Neuronal stem cell (in vitro differentiated cells): ENCODE data around the gene UTF1. TPM values are rescaled to one million over a fixed set of nuclear protein-coding genes. Genes with fewer than 3 reads are reported as not detected.

ENCODE experiments used
- DNase-seq: peaks from one replicate; pipeline ENCODE4 v3.0.0-alpha.2; 2013; ENCODE audit warnings: low spot score
- H2AFZ ChIP-seq: one replicate; pipeline ENCODE4 v1.6.1; 2013; ENCODE audit warnings: mild to moderate bottlenecking, low read length, inconsistent platforms
- H2AK5ac ChIP-seq: 2 replicates; pipeline ENCODE4 v1.6.1; 2013; ENCODE audit warnings: low read depth, mild to moderate bottlenecking, inconsistent platforms, low read length, moderate library complexity, mixed read lengths
- H2BK120ac ChIP-seq: 2 replicates; pipeline ENCODE4 v1.6.1; 2013; ENCODE audit warnings: low read depth, mild to moderate bottlenecking, inconsistent platforms, low read length, moderate library complexity, mixed read lengths
- H2BK12ac ChIP-seq: one replicate; pipeline ENCODE4 v1.6.1; 2013; ENCODE audit warnings: low read length, inconsistent platforms
- H2BK15ac ChIP-seq: 2 replicates; pipeline ENCODE4 v1.6.1; 2013; ENCODE audit warnings: mild to moderate bottlenecking, low read length, inconsistent platforms, mixed read lengths
- H2BK5ac ChIP-seq: one replicate; pipeline ENCODE4 v1.6.1; 2013; ENCODE audit warnings: inconsistent platforms, mild to moderate bottlenecking, low read length, moderate library complexity
- H3K14ac ChIP-seq: one replicate; pipeline ENCODE4 v1.6.1; 2013; ENCODE audit warnings: low read length, inconsistent platforms
- H3K18ac ChIP-seq: 2 replicates; pipeline ENCODE4 v1.6.1; 2013; ENCODE audit warnings: low read length, inconsistent platforms
- H3K23ac ChIP-seq: 2 replicates; pipeline ENCODE4 v1.6.1; 2013; ENCODE audit warnings: low read depth, mild to moderate bottlenecking, mixed read lengths, low read length, inconsistent platforms; ENCODE audit not compliant: poor library complexity
- H3K27ac ChIP-seq: replicated peaks from 3 replicates; pipeline ENCODE4 v1.5.1; 2013; ENCODE audit warnings: low read length, inconsistent platforms
- H3K27me3 ChIP-seq, 3 experiments: 2 replicates each; pipeline ENCODE4 v1.6.1; 2013; ENCODE audit warnings: low read length in 3 of 3, mild to moderate bottlenecking in 2 of 3, inconsistent platforms in 1 of 3, low read depth in 1 of 3, mixed read lengths in 1 of 3, moderate library complexity in 1 of 3; ENCODE audit not compliant: control insufficient read depth in 3 of 3, insufficient read depth in 3 of 3
- H3K36me3 ChIP-seq, 2 donors: replicated peaks in 1 of 2; 2 replicates each; pipeline ENCODE4 v1.6.1; 2013; ENCODE audit warnings: low read length in 2 of 2; ENCODE audit not compliant: control insufficient read depth in 2 of 2, insufficient read depth in 2 of 2
- H3K4ac ChIP-seq: 2 replicates; pipeline ENCODE4 v1.6.1; 2013; ENCODE audit warnings: inconsistent platforms, mild to moderate bottlenecking, low read length, moderate library complexity
- H3K4me1 ChIP-seq, 2 donors: 1 replicate in 1 of 2; 2 replicates in 1 of 2; pipeline ENCODE4 v1.6.1; 2013; ENCODE audit warnings: low read length in 2 of 2, low read depth in 1 of 2; ENCODE audit not compliant: control insufficient read depth in 2 of 2, insufficient read depth in 1 of 2
- H3K4me2 ChIP-seq: one replicate; pipeline ENCODE4 v1.6.1; 2013; ENCODE audit warnings: mild to moderate bottlenecking, low read length, inconsistent platforms; ENCODE audit not compliant: insufficient read depth, poor library complexity, severe bottlenecking
- H3K4me3 ChIP-seq, 2 donors: 2 replicates each; pipeline ENCODE4 v1.5.1; 2013; ENCODE audit warnings: low read length in 2 of 2, mild to moderate bottlenecking in 2 of 2, inconsistent platforms in 1 of 2, moderate library complexity in 1 of 2
- H3K79me1 ChIP-seq: one replicate; pipeline ENCODE4 v1.6.1; 2013; ENCODE audit warnings: low read depth, mild to moderate bottlenecking, inconsistent platforms, low read length, moderate library complexity
- H3K9ac ChIP-seq: one replicate; pipeline ENCODE4 v1.6.1; 2013; ENCODE audit warnings: mild to moderate bottlenecking, low read depth, low read length, inconsistent platforms; ENCODE audit not compliant: poor library complexity
- H3K9me3 ChIP-seq, 2 donors: replicated peaks in 1 of 2; 2 replicates each; pipeline versions ENCODE3 to v1.6.1; 2013; ENCODE audit warnings: low read length in 2 of 2, mild to moderate bottlenecking in 2 of 2, inconsistent platforms in 1 of 2, low read depth in 1 of 2, mixed read lengths in 1 of 2, moderate library complexity in 1 of 2; ENCODE audit not compliant: control insufficient read depth in 2 of 2, insufficient read depth in 1 of 2
- H4K8ac ChIP-seq: one replicate; pipeline ENCODE4 v1.6.1; 2013; ENCODE audit warnings: low read depth, mild to moderate bottlenecking, inconsistent platforms, low read length, moderate library complexity
- H4K91ac ChIP-seq: one replicate; pipeline ENCODE4 v1.6.1; 2013; ENCODE audit warnings: low read length, low read depth, mild to moderate bottlenecking, inconsistent platforms; ENCODE audit not compliant: poor library complexity
- WGBS, 2 donors: extraction: QIAGEN DNeasy Blood & Tissue Kit; methylation state at CpG; one replicate each; pipeline ENCODE4 v1.1.7; 2013; ENCODE audit warnings: missing lambda C conversion rate in 2 of 2, mixed read lengths in 1 of 2; ENCODE audit not compliant: insufficient read length in 2 of 2, insufficient replicate concordance in 1 of 2; ENCODE audit errors: extremely low coverage in 2 of 2; 5-methylcytosine and 5-hydroxymethylcytosine counted together
- polyA plus RNA-seq, 2 experiments: library from polyadenylated mRNA; stranded (reverse); fragments of 200-250 nt; gene quantifications; one replicate each; pipeline ENCODE4 v1.2.3, GENCODE V29; 2013

The UTF1 gene, protein sequence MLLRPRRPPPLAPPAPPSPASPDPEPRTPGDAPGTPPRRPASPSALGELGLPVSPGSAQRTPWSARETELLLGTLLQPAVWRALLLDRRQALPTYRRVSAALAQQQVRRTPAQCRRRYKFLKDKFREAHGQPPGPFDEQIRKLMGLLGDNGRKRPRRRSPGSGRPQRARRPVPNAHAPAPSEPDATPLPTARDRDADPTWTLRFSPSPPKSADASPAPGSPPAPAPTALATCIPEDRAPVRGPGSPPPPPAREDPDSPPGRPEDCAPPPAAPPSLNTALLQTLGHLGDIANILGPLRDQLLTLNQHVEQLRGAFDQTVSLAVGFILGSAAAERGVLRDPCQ
- polyA plus RNA-seq (2013, experiment 1 of 2): 0.35 TPM
- polyA plus RNA-seq (2013, experiment 2 of 2): 0.33 TPM

DNA sequence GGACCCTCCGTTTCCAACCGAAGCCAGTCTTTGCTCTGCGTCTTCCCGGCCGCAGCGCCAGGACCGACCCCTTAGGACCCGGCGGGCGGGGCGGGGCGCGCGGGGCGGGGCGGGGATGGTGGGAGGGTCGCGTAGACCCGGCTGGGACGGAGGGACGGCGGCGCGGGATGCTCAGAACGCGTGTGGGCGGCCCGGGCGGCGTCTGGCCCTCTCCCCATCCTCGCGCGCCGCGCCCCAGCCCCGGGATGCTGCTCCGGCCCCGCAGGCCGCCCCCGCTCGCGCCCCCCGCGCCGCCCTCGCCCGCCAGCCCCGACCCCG lies at the start of gene UTF1:
Gene UTF1 (plus strand): TSS at position 174 of the 318 bp plus-strand sequence. CDS start 72 bp downstream, at position 246.
- Histone ChIP-seq H3K4ac (no peak within 1 kb of the TSS), H3K79me1 (no peaks in the 10 kb centered on the region), H3K9me3 (peaks cover 0 to 11% of the 10 kb centered on the region in 2 donors), H3K27me3 (peaks cover 19 to 74% (median 65%) of the 10 kb centered on the region in 3 experiments), H3K18ac (peak within 1 kb of the TSS; percentile 64), H2BK15ac (no peak within 1 kb of the TSS), H3K27ac (no peak within 1 kb of the TSS), H2BK120ac (no peak within 1 kb of the TSS), H4K91ac (no peak within 1 kb of the TSS), H3K4me1 (peaks cover 1 to 7% of the 10 kb centered on the region in 2 donors), H3K23ac (peak within 1 kb of the TSS; percentile 93), H3K9ac (peak within 1 kb of the TSS; percentile 77), H2BK12ac (peak within 1 kb of the TSS; percentile 84), H3K14ac (peak within 1 kb of the TSS; percentile 56), H4K8ac (no peak within 1 kb of the TSS), H2AFZ (peak within 1 kb of the TSS; percentile 56), H2BK5ac (no peak within 1 kb of the TSS), H2AK5ac (peak within 1 kb of the TSS; percentile 88), H3K36me3 (no peaks in the 10 kb centered on the region), H3K4me3 (peak within 1 kb of the TSS in 1 of 2 donors; percentile 74), H3K4me2 (peak within 1 kb of the TSS; percentile 91)
- DNase-seq: no peak
- WGBS, 2 donors: no CpG with 5 or more reads among the region's 49 CpGs

DNA sequence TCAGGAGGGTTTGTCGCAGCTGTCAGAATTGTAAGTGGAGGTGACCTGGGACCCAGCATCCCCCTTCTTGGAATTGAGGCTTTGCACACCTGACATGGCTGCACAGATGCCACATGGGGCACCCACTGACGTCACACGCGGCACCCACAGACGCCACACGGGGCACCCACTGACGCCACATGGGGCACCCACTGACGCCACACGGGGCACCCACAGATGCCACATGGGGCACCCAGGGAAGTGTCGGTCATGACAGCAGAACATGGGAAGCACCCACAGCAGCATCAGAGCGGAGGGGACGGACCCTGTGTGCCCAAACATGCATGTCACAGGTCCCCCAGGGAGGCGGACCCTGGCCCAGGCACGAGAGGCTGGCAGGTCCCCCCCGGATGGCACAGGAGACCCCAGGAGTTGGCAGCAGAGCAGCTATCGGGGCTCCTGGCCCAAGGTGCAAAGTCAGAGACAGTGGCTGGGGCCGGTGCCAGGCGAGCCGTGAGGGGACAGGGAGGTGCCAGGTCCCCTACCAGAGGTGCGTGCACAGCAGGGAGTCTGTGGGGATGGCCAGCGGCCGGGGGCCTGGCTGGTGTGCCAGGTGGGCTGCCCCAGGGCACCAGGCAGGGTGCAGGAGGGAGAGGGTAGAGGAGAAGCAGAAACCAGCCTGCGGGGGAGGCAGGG lies 48.9 kb upstream of the UTF1 start:
- Histone ChIP-seq H3K9me3 (peaks cover 0 to 18% of the 10 kb centered on the region in 2 donors), H4K8ac (no peak overlapping the region), H2BK15ac (no peak overlapping the region), H3K14ac (no peak overlapping the region), H2AFZ (no peak overlapping the region), H2AK5ac (peak overlapping the region; percentile 84), H2BK5ac (peak overlapping the region; percentile 24), H3K4me3 (no peak overlapping the region), H3K9ac (no peak overlapping the region), H3K4ac (no peak overlapping the region), H3K18ac (peak overlapping the region; percentile 71), H4K91ac (no peak overlapping the region), H3K27me3 (peaks cover 0 to 5% (median 0%) of the 10 kb centered on the region in 3 experiments), H3K23ac (peak overlapping the region; percentile 95), H2BK120ac (no peak overlapping the region), H3K79me1 (peaks cover 5% of the 10 kb centered on the region), H2BK12ac (peak overlapping the region; percentile 10), H3K4me2 (no peak overlapping the region), H3K36me3 (peaks cover 0 to 18% of the 10 kb centered on the region in 2 donors), H3K27ac (no peak overlapping the region), H3K4me1 (peaks cover 3 to 9% of the 10 kb centered on the region in 2 donors)
- no CpG with 5 or more reads among the region's 23 CpGs for WGBS, 2 donors
- DNase-seq: no peak

DNA sequence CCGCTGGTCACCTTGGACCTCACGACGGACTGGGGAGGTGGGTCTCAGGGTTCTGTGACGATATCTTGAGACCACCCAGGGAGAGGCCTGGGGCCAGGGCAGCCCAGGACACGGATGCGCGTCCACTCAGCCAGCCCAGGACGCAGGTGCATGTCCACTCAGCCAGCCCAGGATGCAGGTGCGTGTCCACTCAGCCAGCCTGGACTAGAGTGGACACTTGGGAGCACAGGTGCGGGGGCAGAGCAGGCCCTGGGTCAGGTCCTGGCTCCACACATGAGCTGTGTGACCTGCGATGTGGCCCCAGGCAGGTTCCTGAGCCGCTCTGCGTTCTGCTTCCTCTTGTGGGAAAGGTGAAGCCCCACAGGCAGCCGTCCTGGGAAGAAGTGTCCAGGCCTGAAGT lies 47.8 kb upstream of the UTF1 start:
- H2AFZ ChIP-seq: no peak overlapping the region
- H3K79me1 ChIP-seq: peaks cover 6% of the 10 kb centered on the region
- peaks cover 0 to 14% of the 10 kb centered on the region in 2 donors for H3K9me3 ChIP-seq
- H2AK5ac ChIP-seq: peak overlapping the region; percentile 19
- peak overlapping the region; percentile 52 for H3K23ac ChIP-seq
- peak overlapping the region; percentile 21 for H3K14ac ChIP-seq
- H3K18ac ChIP-seq: peak overlapping the region; percentile 65
- H4K8ac ChIP-seq: no peak overlapping the region
- peaks cover 5 to 11% of the 10 kb centered on the region in 2 donors for H3K4me1 ChIP-seq
- H3K27me3 ChIP-seq: peaks cover 0 to 5% (median 0%) of the 10 kb centered on the region in 3 experiments
- no peak overlapping the region for H2BK5ac ChIP-seq
- DNase-seq: no peak
- H2BK12ac ChIP-seq: no peak overlapping the region
- no CpG with 5 or more reads among the region's 14 CpGs for WGBS, 2 donors
- peak overlapping the region; percentile 88 for H3K9ac ChIP-seq
- H3K4me3 ChIP-seq: no peak overlapping the region
- H4K91ac ChIP-seq: peak overlapping the region; percentile 43
- no peak overlapping the region for H2BK120ac ChIP-seq
- no peak overlapping the region for H2BK15ac ChIP-seq
- H3K4me2 ChIP-seq: no peak overlapping the region
- H3K27ac ChIP-seq: no peak overlapping the region
- H3K4ac ChIP-seq: no peak overlapping the region
- H3K36me3 ChIP-seq: peaks cover 0 to 15% of the 10 kb centered on the region in 2 donors
